Stimulated activated CD4-positive, alpha-beta T cell treated with anti-CD3 and anti-CD28 coated beads, Interleukin-12 subunit alpha, Interleukin-12 subunit beta, amount 100 ng/mL, for 4 hours (primary cell): ENCODE measurements around the gene PNMT.

Experiments
- DNase-seq: peaks from one replicate; pipeline ENCODE4 v3.0.0-alpha.2; 2020

The PNMT gene, protein sequence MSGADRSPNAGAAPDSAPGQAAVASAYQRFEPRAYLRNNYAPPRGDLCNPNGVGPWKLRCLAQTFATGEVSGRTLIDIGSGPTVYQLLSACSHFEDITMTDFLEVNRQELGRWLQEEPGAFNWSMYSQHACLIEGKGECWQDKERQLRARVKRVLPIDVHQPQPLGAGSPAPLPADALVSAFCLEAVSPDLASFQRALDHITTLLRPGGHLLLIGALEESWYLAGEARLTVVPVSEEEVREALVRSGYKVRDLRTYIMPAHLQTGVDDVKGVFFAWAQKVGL

DNA sequence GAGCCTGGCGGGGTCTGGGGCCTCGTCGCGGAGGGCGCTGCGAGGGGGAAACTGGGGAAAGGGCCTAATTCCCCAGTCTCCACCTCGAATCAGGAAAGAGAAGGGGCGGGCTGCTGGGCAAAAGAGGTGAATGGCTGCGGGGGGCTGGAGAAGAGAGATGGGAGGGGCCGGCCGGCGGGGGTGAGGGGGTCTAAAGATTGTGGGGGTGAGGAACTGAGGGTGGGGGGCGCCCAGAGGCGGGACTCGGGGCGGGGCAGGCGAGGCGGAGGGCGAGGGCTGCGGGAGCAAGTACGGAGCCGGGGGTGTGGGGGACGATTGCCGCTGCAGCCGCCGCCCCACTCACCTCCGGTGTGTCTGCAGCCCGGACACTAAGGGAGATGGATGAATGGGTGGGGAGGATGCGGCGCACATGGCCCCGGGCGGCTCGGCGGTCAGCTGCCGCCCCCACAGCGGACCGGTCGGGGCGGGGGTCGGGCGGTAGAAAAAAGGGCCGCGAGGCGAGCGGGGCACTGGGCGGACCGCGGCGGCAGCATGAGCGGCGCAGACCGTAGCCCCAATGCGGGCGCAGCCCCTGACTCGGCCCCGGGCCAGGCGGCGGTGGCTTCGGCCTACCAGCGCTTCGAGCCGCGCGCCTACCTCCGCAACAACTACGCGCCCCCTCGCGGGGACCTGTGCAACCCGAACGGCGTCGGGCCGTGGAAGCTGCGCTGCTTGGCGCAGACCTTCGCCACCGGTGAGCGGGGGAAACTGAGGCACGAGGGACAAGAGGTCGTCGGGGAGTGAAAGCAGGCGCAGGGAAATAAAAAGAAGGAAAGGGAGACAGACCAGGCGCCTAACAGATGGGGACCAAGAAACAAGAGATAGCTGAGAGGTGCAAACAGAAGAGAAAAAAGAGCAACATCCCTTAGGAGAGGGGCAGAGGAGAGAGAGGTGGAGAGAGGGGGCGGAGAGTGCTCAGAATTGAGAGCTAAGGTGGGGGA is at the start of gene PNMT:
Gene PNMT, plus strand, starts transcription at position 509 of the 980 bp plus-strand sequence. Its CDS starts 23 bp downstream, at position 532.
- DNase-seq = peak; percentile 77

- DNase-seq = no peak
Observed at GRCh38 chr17:39618956-39619785, 49.1 kb upstream of the PNMT start.

GRCh38 chr17:39619786-39620101 is 48.5 kb upstream of the PNMT start:
- DNase-seq = no peak

DNA sequence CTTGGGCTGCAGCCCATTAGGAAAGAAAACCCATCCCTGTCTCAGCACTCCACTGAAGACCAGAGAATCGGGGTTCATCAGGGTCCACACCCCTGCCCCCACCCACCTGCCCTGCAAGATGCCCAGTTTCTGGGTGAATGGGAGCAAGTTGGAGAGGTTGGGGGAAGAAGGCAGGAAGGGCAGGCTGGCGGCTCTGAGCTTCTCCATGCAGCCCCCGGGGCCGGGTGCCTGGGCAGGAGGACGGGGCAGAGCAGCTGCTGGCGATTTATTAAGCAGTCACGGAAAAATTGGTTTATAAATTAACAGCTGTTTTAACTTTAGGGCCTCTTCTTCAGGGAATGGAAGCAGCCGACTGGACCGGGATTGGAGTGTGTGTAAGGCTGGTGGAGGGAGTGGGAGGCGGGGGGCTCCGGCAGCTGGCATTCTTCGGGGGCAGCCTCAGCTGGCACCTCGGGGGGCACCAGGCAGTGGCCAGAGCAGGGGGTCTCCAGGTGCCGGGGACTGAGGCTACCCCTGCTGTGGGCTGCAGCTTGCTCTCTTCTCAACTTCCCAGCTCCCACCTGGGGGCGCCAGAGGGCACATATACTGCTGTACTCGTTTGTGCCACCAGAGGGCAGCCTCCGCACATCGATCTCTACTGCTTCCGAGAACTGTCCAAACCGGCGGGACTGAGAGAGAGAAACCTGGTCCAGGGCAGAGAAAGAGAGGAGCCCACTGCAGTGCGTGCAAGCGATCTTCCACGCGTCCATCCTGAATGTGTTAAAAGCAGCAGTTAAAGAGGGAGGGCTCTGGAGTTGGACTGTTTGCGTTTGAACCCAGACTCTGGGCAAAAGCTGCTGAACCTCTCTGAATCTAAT is 46.5 kb upstream of the PNMT start:
- peak; percentile 85 for DNase-seq

DNA sequence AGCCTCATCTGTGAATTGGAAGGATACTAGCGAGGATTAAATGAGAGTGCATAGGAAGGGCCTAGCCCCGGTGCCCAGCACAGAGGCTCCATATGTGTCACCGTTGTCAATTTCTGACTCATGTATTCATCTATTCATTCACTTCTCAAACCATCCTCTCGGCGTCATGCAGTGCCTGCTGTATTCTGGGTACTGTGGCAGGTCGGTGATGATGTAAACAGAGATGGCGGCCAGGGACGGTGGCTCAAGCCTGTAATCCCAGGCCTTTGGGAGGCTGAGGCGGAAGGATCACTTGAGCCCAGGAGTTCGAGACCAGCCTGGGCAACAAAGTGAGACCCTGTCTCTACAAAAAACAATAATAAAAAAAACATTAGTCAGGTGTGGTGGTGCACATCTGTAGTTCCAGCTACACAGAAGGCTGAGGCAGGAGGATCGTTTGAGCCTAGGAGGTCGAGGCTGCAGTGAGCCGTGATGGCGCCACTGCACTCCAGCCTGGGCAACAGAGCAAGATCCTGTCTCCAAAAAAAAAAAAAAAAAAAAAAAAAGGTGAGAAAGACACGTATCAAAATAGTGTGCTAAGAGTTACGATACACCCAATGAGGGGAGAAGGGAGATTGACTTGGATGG is 45.8 kb upstream of the PNMT start:
- DNase-seq = no peak

- DNase-seq = peak; percentile 86
Observed at GRCh38 chr17:39623356-39623950, 44.8 kb upstream of the PNMT start.

- DNase-seq = no peak
Observed at GRCh38 chr17:39624313-39624712, 43.9 kb upstream of the PNMT start.

GRCh38 chr17:39625198-39625785 is 43.0 kb upstream of the PNMT start:
- no peak for DNase-seq

GRCh38 chr17:39626171-39627046 is 41.8 kb upstream of the PNMT start, which contains the start of gene PPP1R1B:
Gene PPP1R1B (plus strand): TSS chr17:39626952. CDS start chr17:39627393, 441 bp downstream.
- DNase-seq = no peak

GRCh38 chr17:39627047-39627711 is 41.1 kb upstream of the PNMT start:
- DNase-seq = no peak

DNA sequence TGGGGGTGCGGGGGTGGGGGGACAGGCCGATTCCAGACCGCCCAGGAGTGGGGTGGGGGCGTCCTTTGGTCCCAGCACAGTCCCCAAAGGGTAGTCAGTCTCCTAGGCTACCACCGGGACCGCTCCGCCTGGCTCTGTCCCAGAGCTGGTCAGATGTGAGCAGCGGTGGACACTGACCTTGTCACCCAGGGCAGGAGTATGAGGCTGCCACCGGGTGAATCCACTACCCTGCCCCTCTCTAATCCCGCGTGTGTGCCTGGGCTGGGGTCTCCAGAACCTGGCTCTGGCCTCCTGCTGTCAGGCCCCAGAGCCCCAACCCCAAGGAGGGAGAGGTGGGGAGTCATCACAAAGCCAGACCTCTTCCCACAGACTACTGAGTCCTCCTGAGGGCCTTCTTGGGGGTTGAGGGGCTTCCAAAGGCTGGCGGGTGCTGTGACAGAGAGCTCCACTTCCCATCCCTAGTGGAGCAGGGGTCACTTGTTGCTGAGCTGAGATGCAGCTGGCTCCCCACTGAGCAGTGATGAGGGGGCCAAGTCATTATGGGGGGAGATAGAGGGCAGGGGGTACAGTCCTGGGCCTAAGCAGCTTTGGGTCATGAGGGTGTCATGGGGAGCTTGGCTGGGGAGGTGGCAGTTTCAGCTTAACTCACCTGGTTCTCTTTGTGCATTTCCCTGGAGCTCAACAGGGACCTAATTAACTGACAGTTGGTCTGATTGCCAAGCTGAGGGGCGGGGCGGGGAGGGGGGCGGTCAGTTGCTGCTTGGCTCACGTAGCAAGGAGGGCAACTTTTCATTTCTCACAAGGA is 40.3 kb upstream of the PNMT start:
- DNase-seq = no peak

DNA sequence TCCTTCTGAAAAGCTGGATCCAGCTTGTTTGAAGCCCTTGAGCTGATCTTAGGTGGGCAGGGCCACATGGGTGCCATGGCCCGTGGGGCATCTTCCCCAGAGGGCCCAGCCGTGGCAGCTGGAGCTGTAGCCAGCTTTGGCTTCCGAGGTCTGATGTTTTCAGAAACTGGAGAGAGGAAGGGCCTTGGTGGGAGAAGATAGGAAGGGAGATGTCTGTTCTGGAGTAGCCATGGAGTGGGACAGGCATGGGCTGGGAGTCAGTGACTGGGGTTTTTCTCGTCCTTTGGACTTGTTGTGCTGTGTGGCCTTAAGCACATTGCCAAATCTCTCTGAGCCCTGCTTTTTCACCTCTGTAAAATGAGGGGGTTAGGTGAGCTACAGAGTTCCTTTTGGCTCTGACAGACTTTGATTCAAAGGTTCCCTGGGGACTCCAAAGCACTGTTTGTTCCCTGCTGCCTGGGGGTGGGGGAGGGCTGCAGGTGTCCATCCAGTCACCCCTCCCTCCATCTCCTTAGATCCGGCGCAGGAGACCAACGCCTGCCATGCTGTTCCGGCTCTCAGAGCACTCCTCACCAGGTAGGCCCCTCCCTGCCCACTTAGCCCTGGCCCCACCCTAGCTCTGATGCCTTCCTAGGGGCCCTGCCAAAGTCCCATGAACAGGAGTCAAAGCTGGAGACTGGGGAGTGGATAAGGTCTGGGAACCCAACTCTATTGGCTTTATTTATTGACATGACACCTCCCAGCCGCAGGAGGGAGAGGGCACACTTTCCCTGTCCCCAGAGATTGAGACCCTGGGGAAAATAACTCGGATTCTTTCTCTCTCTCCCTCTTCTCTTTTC is 39.4 kb upstream of the PNMT start:
- no peak for DNase-seq

DNA sequence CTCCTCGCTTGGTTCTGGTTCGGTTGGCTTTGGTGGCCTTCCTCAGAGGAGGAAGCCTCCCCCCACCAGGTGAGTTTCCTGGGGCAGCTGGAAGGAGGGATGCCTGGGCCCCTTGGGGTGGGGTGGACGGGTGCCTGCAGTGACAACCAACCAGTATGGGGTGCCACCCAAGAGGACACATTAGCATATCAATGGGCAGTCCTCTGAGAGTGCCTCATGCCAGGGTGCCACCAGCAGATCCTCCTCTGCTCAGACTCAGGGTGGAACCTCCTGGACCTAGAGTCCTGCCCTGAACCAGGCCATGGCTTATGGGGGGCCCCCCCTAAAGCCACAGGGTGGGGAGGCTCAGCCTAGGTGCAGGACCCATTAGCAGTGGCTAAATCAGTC is 38.8 kb upstream of the PNMT start:
- no peak for DNase-seq

GRCh38 chr17:39629898-39630297 is 38.4 kb upstream of the PNMT start:
- DNase-seq = no peak

DNA sequence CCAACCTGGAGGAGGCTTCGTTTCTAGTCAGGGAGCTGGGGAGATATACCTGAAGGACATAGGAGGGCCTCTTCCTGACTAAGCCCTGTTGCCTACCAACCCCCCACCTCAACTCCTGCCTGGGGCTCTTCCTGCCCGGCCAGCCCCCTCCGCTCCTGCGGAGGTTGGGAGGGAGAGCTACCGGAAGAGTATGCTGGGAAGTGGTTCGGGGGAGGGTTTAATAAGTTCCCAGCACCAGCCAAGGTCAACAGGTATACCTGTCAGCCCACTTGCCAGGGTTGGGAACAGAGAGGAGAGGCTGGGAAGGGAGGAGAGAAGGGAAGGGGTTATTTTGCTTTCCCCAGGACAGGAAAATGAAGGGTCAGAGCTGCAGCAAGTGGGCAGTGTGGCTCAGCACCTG is 36.9 kb upstream of the PNMT start:
- no peak for DNase-seq

GRCh38 chr17:39632153-39632941 is 35.9 kb upstream of the PNMT start:
- DNase-seq = no peak
